Panc1 (cell line): ENCODE measurements around the gene FXYD7. TPM values are rescaled to one million over a fixed set of nuclear protein-coding genes. Genes with fewer than 3 reads are reported as not detected.

Experiments
- ATAC-seq: fragments of 200-7000 bp; cut with Tn5 transposase; 2 replicates; pipeline ENCODE4 v1.9.1; 2020; ENCODE audit warnings: mild to moderate bottlenecking, moderate library complexity
- BruUV-seq: library from RNA; stranded (reverse); fragments of 400-500 nt; replicated peaks from 2 replicates; lab custom pipeline; 2021; lab: Mats Ljungman, UMichigan
- CTCF ChIA-PET: fragments of 300-600 bp; sonication (Branson Sonifier 250); formaldehyde crosslinking; loops from one replicate; lab custom pipeline; 2022; ENCODE audit warnings: antibody characterized with exemption; lab: Charles Lee
- POLR2A ChIA-PET: fragments of 300-600 bp; sonication (Branson Sonifier 250); formaldehyde crosslinking; loops from one replicate; lab custom pipeline; 2022; ENCODE audit warnings: antibody characterized with exemption; lab: Charles Lee
- DNase-seq: peaks from one replicate; pipeline ENCODE4 v3.0.0-alpha.2; 2010; ENCODE audit warnings: low read depth, low spot score
- H3K27ac ChIP-seq: 2 replicates; pipeline ENCODE4 v1.5.1; 2011; ENCODE audit warnings: mild to moderate bottlenecking, low read length, inconsistent platforms
- H3K27me3 ChIP-seq: fragments of 200-500 bp; sonication (Bioruptor generic); 2 replicates; pipeline ENCODE4 v1.6.0; 2014; ENCODE audit warnings: low read length, inconsistent platforms; ENCODE audit not compliant: control insufficient read depth, insufficient read depth
- H3K36me3 ChIP-seq: fragments of 200-500 bp; sonication (Bioruptor generic); 2 replicates; pipeline ENCODE4 v1.5.1; 2014; ENCODE audit warnings: inconsistent platforms, mild to moderate bottlenecking, low read length, moderate library complexity; ENCODE audit not compliant: control insufficient read depth, insufficient read depth
- H3K4me1 ChIP-seq: 2 replicates; pipeline ENCODE4 v1.5.1; 2011; ENCODE audit warnings: inconsistent platforms, mild to moderate bottlenecking, low read length, moderate library complexity; ENCODE audit not compliant: control insufficient read depth, insufficient read depth
- H3K4me3 ChIP-seq, 2 experiments: 2 replicates each; pipeline ENCODE4 v1.5.1; 2011 to 2012; ENCODE audit warnings: low read depth in 2 of 2, low read length in 2 of 2, mild to moderate bottlenecking in 2 of 2, inconsistent platforms in 1 of 2, moderate library complexity in 1 of 2
- H3K9me3 ChIP-seq: fragments of 200-500 bp; sonication (Bioruptor generic); 2 replicates; pipeline ENCODE4 v1.5.1; 2014; ENCODE audit warnings: low read depth, mild to moderate bottlenecking, inconsistent platforms, low read length, moderate library complexity; ENCODE audit not compliant: control insufficient read depth, insufficient read depth
- CTCF ChIP-seq: fragments of 450-650 bp; IDR thresholded peaks from 2 replicates; pipeline ENCODE4 v1.5.1; 2017; ENCODE audit warnings: mild to moderate bottlenecking
- POLR2AphosphoS5 ChIP-seq: IDR thresholded peaks from 2 replicates; pipeline ENCODE4 v1.6.1; 2012; ENCODE audit warnings: mild to moderate bottlenecking, low read depth, low read length, moderate library complexity
- SIN3A ChIP-seq: IDR thresholded peaks from 2 replicates; pipeline ENCODE4 v1.6.1; 2012; ENCODE audit warnings: low read depth, mild to moderate bottlenecking, low read length, moderate library complexity, borderline replicate concordance; ENCODE audit not compliant: insufficient read depth
- TCF7L2 ChIP-seq: IDR thresholded peaks from 2 replicates; pipeline ENCODE4 v1.6.1; 2011; ENCODE audit warnings: mild to moderate bottlenecking, low read depth, low read length, inconsistent platforms
- in situ Hi-C: cut with HindIII; loops from 2 replicates; pipeline ENCODE4 v1.10.0; 2016; ENCODE audit warnings: low sequenced_read_pairs, low pct_unique_long_range_greater_than_20kb
- intact Hi-C: fragments of 100-400 bp; cut with micrococcal nuclease; formaldehyde crosslinking; loops from one replicate; pipeline ENCODE4 v1.10.0; 2022; ENCODE audit not compliant: unreplicated experiment
- total RNA-seq: library from RNA; stranded (reverse); gene quantifications from one replicate; pipeline ENCODE4 v1.2.1, GENCODE V29; 2021; ENCODE audit not compliant: unreplicated experiment
- TF ChIP-seq, protein P1 (sequence below), 2 experiments: IDR thresholded peaks; 2 replicates each; pipeline ENCODE4 v1.6.1; 2011 to 2012; ENCODE audit warnings: low read depth in 2 of 2, control low read depth in 1 of 2, low read length in 1 of 2, mild to moderate bottlenecking in 1 of 2, moderate library complexity in 1 of 2; ENCODE audit not compliant: insufficient read depth in 1 of 2

Gene FXYD7
- total RNA-seq, 1 experiment from 2014 or later, result not detected

DNA sequence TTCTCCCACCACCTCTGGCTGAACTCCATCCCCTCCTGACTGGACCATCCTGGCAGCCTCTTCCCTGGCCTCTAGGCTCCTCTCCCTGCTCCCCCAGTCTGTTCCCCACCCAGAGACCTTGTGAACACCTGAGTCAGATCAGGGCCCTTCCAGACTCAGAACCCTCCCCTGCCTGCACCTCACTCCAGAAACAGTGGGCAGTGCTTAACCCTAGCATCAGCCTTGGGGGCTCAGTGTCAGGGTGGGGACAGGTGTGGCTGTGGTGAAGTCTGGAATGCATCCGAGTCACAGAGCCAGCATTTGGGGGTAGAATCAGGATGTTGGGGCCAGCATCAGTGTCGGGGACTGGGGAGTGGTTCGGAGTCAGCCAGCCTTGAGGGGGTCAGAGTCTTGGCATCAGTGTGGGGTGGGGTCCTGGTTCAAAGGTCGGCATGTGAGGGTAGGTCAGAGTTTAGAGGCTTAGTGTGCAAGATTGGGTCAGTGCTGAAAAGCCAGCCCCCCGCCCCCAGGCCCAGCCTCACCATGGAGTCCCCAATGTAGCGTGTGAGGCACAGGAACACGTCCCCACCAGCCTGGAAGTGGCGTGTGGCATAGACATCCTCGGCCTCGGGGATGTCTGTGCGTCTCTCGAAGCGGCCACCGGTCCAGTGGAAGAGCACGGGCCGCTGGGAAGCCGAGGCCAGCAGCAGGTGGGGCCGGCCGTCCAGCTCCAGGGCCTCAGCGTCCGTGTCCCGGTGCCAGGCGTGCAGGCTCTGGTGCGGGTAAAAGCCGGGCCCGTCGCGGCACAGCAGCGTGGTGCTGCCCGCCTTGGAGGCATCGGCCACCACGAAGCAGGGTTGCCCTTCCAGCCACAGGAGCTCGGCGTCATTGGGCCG, 17.1 kb upstream of the FXYD7 start:
- DNase-seq, result no peak
- Histone ChIP-seq H3K27me3 (no peaks in the 10 kb centered on the region), H3K27ac (no peak overlapping the region), H3K36me3 (no peaks in the 10 kb centered on the region), H3K4me1 (peaks cover 8% of the 10 kb centered on the region), H3K9me3 (no peaks in the 10 kb centered on the region), H3K4me3 (no peak overlapping the region)
- in situ Hi-C loops (no loop called here), intact Hi-C loops (no loop called here)
- CTCF ChIA-PET, result no interaction called here
- no TSS peak for BruUV-seq
- POLR2A ChIA-PET, result no interaction called here
- ATAC-seq, result no peak
- TF ChIP-seq POLR2AphosphoS5 (no peak), CTCF (no peak), SIN3A (no peak), TCF7L2 (no peak)
- TF ChIP-seq, protein P1, sequence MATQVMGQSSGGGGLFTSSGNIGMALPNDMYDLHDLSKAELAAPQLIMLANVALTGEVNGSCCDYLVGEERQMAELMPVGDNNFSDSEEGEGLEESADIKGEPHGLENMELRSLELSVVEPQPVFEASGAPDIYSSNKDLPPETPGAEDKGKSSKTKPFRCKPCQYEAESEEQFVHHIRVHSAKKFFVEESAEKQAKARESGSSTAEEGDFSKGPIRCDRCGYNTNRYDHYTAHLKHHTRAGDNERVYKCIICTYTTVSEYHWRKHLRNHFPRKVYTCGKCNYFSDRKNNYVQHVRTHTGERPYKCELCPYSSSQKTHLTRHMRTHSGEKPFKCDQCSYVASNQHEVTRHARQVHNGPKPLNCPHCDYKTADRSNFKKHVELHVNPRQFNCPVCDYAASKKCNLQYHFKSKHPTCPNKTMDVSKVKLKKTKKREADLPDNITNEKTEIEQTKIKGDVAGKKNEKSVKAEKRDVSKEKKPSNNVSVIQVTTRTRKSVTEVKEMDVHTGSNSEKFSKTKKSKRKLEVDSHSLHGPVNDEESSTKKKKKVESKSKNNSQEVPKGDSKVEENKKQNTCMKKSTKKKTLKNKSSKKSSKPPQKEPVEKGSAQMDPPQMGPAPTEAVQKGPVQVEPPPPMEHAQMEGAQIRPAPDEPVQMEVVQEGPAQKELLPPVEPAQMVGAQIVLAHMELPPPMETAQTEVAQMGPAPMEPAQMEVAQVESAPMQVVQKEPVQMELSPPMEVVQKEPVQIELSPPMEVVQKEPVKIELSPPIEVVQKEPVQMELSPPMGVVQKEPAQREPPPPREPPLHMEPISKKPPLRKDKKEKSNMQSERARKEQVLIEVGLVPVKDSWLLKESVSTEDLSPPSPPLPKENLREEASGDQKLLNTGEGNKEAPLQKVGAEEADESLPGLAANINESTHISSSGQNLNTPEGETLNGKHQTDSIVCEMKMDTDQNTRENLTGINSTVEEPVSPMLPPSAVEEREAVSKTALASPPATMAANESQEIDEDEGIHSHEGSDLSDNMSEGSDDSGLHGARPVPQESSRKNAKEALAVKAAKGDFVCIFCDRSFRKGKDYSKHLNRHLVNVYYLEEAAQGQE (IDR thresholded peaks at IDR 0.05; ENCODE audit: insufficient read depth in 1 of 2, low read depth in 2 of 2, low read length in 1 of 2), result no peak

DNA sequence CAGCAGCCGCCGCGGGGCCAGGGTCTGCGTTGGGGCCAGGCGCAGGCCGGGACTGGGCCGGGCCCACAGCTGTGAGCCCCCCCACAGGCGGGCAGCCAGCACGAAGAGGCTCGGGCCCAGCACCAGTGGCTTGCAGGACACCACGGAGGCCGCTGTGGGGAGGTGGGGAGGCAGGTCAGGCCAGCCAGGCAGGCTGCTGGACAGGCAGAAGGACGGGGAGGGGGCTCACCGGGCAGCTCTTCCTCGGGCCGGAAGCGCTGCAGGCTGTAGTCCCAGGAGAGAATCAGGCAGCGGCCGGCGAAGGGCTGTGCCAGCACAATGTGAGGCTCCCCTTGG, 16.5 kb upstream of the FXYD7 start:
- no peaks in the 10 kb centered on the region for H3K36me3 ChIP-seq
- H3K27ac ChIP-seq, result no peak overlapping the region
- TF ChIP-seq SIN3A (no peak), CTCF (no peak), TCF7L2 (no peak), POLR2AphosphoS5 (no peak)
- TF ChIP-seq, protein P1 (IDR thresholded peaks at IDR 0.05; ENCODE audit: insufficient read depth in 1 of 2, low read depth in 2 of 2, low read length in 1 of 2), result no peak
- in situ Hi-C loops (no loop called here), intact Hi-C loops (no loop called here)
- ChIA-PET POLR2A (no interaction called here), CTCF (no interaction called here)
- H3K4me3 ChIP-seq, result no peak overlapping the region
- no peaks in the 10 kb centered on the region for H3K9me3 ChIP-seq
- no TSS peak for BruUV-seq
- ATAC-seq (no peak), DNase-seq (no peak)
- H3K4me1 ChIP-seq, result peaks cover 8% of the 10 kb centered on the region
- no peaks in the 10 kb centered on the region for H3K27me3 ChIP-seq
